Epithelial cell of prostate (primary cell): Measurements from ENCODE around the gene DTYMK.
A peak's percentile ranks its signal among the peaks of the same experiment; 100 is the strongest.

ENCODE experiments used
- DNase-seq: peaks from one replicate; pipeline ENCODE4 v3.0.0-alpha.2; 2011; ENCODE audit warnings: low read depth, low spot score
- H3K27ac ChIP-seq: fragments of 450-650 bp; 2 replicates; pipeline ENCODE4 v1.5.1; 2017; ENCODE audit warnings: mild to moderate bottlenecking

The DTYMK gene

GRCh38 chr2:241708879-241709278, 22.3 kb upstream of the DTYMK start:
- DNase-seq, result no peak
- H3K27ac ChIP-seq, result no peak overlapping the region

- DNase-seq, result no peak
- no peak overlapping the region for H3K27ac ChIP-seq
Observed at GRCh38 chr2:241706537-241706936, 19.9 kb upstream of the DTYMK start.

GRCh38 chr2:241703032-241703604, 16.5 kb upstream of the DTYMK start:
- no peak for DNase-seq
- H3K27ac ChIP-seq, result no peak overlapping the region

GRCh38 chr2:241702155-241703031, 15.8 kb upstream of the DTYMK start:
- peak overlapping the region; percentile 83 for H3K27ac ChIP-seq
- no peak for DNase-seq

GRCh38 chr2:241701399-241702154, 15.0 kb upstream of the DTYMK start, which contains the start of gene ING5:
TSS of gene ING5 (plus strand) at chr2:241702039. CDS start at chr2:241702066, 27 bp downstream.
- peak within 1 kb of the TSS; percentile 83 for H3K27ac ChIP-seq
- DNase-seq, result peak; percentile 60

GRCh38 chr2:241701149-241701398, 14.5 kb upstream of the DTYMK start:
- peak overlapping the region; percentile 83 for H3K27ac ChIP-seq
- peak; percentile 46 for DNase-seq

- no peak overlapping the region for H3K27ac ChIP-seq
- DNase-seq, result no peak
Observed at GRCh38 chr2:241695651-241696050, 9.0 kb upstream of the DTYMK start.

- DNase-seq, result no peak
- no peak overlapping the region for H3K27ac ChIP-seq
Observed at GRCh38 chr2:241692448-241692847, 5.8 kb upstream of the DTYMK start.

- no peak overlapping the region for H3K27ac ChIP-seq
- DNase-seq, result no peak
Observed at GRCh38 chr2:241690202-241690717, 3.6 kb upstream of the DTYMK start.

- DNase-seq, result no peak
Observed at GRCh38 chr2:241689306-241689705, 2.7 kb upstream of the DTYMK start.

GRCh38 chr2:241686324-241686649, 328 bp downstream of the DTYMK start:
- H3K27ac ChIP-seq, result peak overlapping the region; percentile 78
- DNase-seq, result no peak

More at GRCh38 chr2:241689306-241689705, 2.7 kb upstream of the DTYMK start:
- H3K27ac ChIP-seq, result no peak overlapping the region

GRCh38 chr2:241680827-241681599, 5.6 kb downstream of the DTYMK start:
- DNase-seq, result no peak
- no peak overlapping the region for H3K27ac ChIP-seq

- no peak overlapping the region for H3K27ac ChIP-seq
Observed at GRCh38 chr2:241680044-241680443, 6.6 kb downstream of the DTYMK start.

GRCh38 chr2:241678784-241679540, 7.7 kb downstream of the DTYMK start:
- no peak for DNase-seq
- H3K27ac ChIP-seq, result no peak overlapping the region

More at GRCh38 chr2:241680044-241680443, 6.6 kb downstream of the DTYMK start:
- DNase-seq, result no peak

- no peak overlapping the region for H3K27ac ChIP-seq
- DNase-seq, result no peak
Observed at GRCh38 chr2:241678307-241678706, 8.3 kb downstream of the DTYMK start.

- no peak for DNase-seq
- no peak overlapping the region for H3K27ac ChIP-seq
Observed at GRCh38 chr2:241677392-241677791, 9.2 kb downstream of the DTYMK start.

- H3K27ac ChIP-seq, result no peak overlapping the region
Observed at GRCh38 chr2:241676665-241677064, 9.9 kb downstream of the DTYMK start.

GRCh38 chr2:241675885-241676284, 10.7 kb downstream of the DTYMK start:
- no peak overlapping the region for H3K27ac ChIP-seq
- no peak for DNase-seq

More at GRCh38 chr2:241676665-241677064, 9.9 kb downstream of the DTYMK start:
- DNase-seq, result no peak
